A673 (cell line): ENCODE results near the gene HMGCLL1. TPM values are rescaled to one million over a fixed set of nuclear protein-coding genes. Genes with fewer than 3 reads are reported as not detected.

Source experiments
- Bru-seq: library from RNA; stranded (reverse); fragments of 400-500 nt; gene quantifications from one replicate; lab custom pipeline; 2021; lab: Mats Ljungman, UMichigan
- BruChase-seq, 2 experiments: library from RNA; stranded (reverse); fragments of 400-500 nt; gene quantifications; one replicate each; lab custom pipeline; 2021; lab: Mats Ljungman, UMichigan
- BruUV-seq: library from RNA; stranded (reverse); fragments of 400-500 nt; replicated peaks from 2 replicates; lab custom pipeline; 2021; lab: Mats Ljungman, UMichigan
- CTCF ChIA-PET: fragments of 300-600 bp; sonication (Branson Sonifier 250); formaldehyde crosslinking; loops from one replicate; lab custom pipeline; 2022; ENCODE audit warnings: antibody characterized with exemption; lab: Charles Lee
- POLR2A ChIA-PET: fragments of 300-600 bp; sonication (Branson Sonifier 250); formaldehyde crosslinking; loops from one replicate; lab custom pipeline; 2022; ENCODE audit warnings: antibody characterized with exemption; ENCODE audit not compliant: low non-redundant PET; lab: Charles Lee
- DNase-seq: peaks from one replicate; pipeline ENCODE4 v3.0.0-alpha.2; 2015; ENCODE audit warnings: low spot score
- H3K27ac ChIP-seq: fragments of 200-600 bp; sonication (generic); 2 replicates; pipeline ENCODE4 v1.5.1; 2016; ENCODE audit warnings: mixed run types, low read depth, mild to moderate bottlenecking, mixed read lengths, antibody characterized with exemption, low read length; ENCODE audit not compliant: poor library complexity, severe bottlenecking
- H3K27me3 ChIP-seq: fragments of 200-600 bp; sonication (generic); replicated peaks from 2 replicates; pipeline ENCODE4 v1.6.1; 2017; ENCODE audit warnings: mixed run types, low read depth, mild to moderate bottlenecking, mixed read lengths, antibody characterized with exemption, low read length; ENCODE audit not compliant: insufficient read depth, poor library complexity
- H3K36me3 ChIP-seq: fragments of 200-600 bp; sonication (generic); 2 replicates; pipeline ENCODE4 v1.6.1; 2016; ENCODE audit warnings: mixed run types, mild to moderate bottlenecking, mixed read lengths, antibody characterized with exemption, low read length; ENCODE audit not compliant: insufficient read depth, poor library complexity, severe bottlenecking
- H3K4me1 ChIP-seq: fragments of 200-600 bp; sonication (generic); 2 replicates; pipeline ENCODE4 v1.6.1; 2017; ENCODE audit warnings: mixed run types, mild to moderate bottlenecking, mixed read lengths, antibody characterized with exemption, low read length; ENCODE audit not compliant: insufficient read depth, poor library complexity, severe bottlenecking
- H3K4me3 ChIP-seq: fragments of 200-600 bp; sonication (generic); 2 replicates; pipeline ENCODE4 v1.5.1; 2016; ENCODE audit warnings: low read depth, mixed run types, mild to moderate bottlenecking, mixed read lengths, low read length; ENCODE audit not compliant: poor library complexity, severe bottlenecking
- H3K9me3 ChIP-seq: fragments of 200-600 bp; sonication (generic); 2 replicates; pipeline ENCODE4 v1.6.1; 2016; ENCODE audit warnings: mixed run types, low read depth, mild to moderate bottlenecking, mixed read lengths, antibody characterized with exemption, low read length; ENCODE audit not compliant: poor library complexity, severe bottlenecking
- CTCF ChIP-seq: fragments of 300-800, 200-600 bp; sonication (generic); conservative IDR thresholded peaks from 2 replicates; pipeline ENCODE4 v1.5.1; 2017; ENCODE audit warnings: low read depth, mild to moderate bottlenecking, antibody characterized with exemption, low read length, moderate library complexity, mixed read lengths
- EZH2 ChIP-seq: fragments of 200-600 bp; sonication (generic); IDR thresholded peaks from 2 replicates; pipeline ENCODE4 v1.6.1; 2017; ENCODE audit warnings: borderline replicate concordance, low read depth, mild to moderate bottlenecking, mixed read lengths, antibody characterized with exemption, low read length; ENCODE audit not compliant: poor library complexity, severe bottlenecking
- intact Hi-C: fragments of 100-400 bp; cut with micrococcal nuclease; formaldehyde crosslinking; loops from one replicate; pipeline ENCODE4 v1.10.0; 2022; ENCODE audit not compliant: unreplicated experiment
- long read RNA-seq: library from polyadenylated mRNA; stranded (forward); transcript quantifications from one replicate; pipeline ENCODE4 v2.0.0, GENCODE V29; 2022
- total RNA-seq: library from RNA; stranded (reverse); gene quantifications from 2 replicates; pipeline ENCODE4 v1.2.3, GENCODE V29; 2021

HMGCLL1 gene
- total RNA-seq = not detected in 2 replicates
- percentile 0 among the genes with signal in this experiment for Bru-seq, nascent RNA
- BruChase-seq, experiment 1, labeled RNA remaining after a 2-hour chase = percentile 1 among the genes with signal in this experiment
- not detected for BruChase-seq, experiment 2, labeled RNA remaining after a 6-hour chase
- long read RNA-seq = 0 reads

GRCh38 chr6:55578537-55579363, at the start of gene HMGCLL1:
TSS of gene HMGCLL1 (minus strand) at chr6:55579192. CDS start at chr6:55579055, 137 bp downstream.
- no peak within 1 kb of the TSS for H3K27ac ChIP-seq
- peak; percentile 37 for DNase-seq
- H3K9me3 ChIP-seq = no peaks in the 10 kb centered on the region
- H3K36me3 ChIP-seq = no peaks in the 10 kb centered on the region
- intact Hi-C loops = no loop called here
- H3K4me1 ChIP-seq = peaks cover 5% of the 10 kb centered on the region
- peak within 1 kb of the TSS; percentile 37 for H3K4me3 ChIP-seq
- ChIA-PET CTCF (no interaction called here), POLR2A (no interaction called here)
- peaks cover 18% of the 10 kb centered on the region for H3K27me3 ChIP-seq
- no TSS peak for BruUV-seq
- TF ChIP-seq CTCF (no peak), EZH2 (no peak)

GRCh38 chr6:55621993-55622392, 43.0 kb upstream of the HMGCLL1 start:
- BruUV-seq = no TSS peak
- H3K36me3 ChIP-seq = no peaks in the 10 kb centered on the region
- H3K9me3 ChIP-seq = no peaks in the 10 kb centered on the region
- POLR2A ChIA-PET = no interaction called here
- no peak for DNase-seq
- CTCF ChIA-PET = no interaction called here
- no peak overlapping the region for H3K4me3 ChIP-seq
- no peaks in the 10 kb centered on the region for H3K27me3 ChIP-seq
- no peaks in the 10 kb centered on the region for H3K4me1 ChIP-seq
- intact Hi-C loops = no loop called here
- TF ChIP-seq EZH2 (no peak), CTCF (no peak)
- H3K27ac ChIP-seq = no peak overlapping the region

- no peaks in the 10 kb centered on the region for H3K4me1 ChIP-seq
- POLR2A ChIA-PET = no interaction called here
- no peak overlapping the region for H3K4me3 ChIP-seq
- DNase-seq = no peak
- no peaks in the 10 kb centered on the region for H3K9me3 ChIP-seq
- no peak overlapping the region for H3K27ac ChIP-seq
- intact Hi-C loops = no loop called here
- TF ChIP-seq CTCF (no peak), EZH2 (no peak)
- CTCF ChIA-PET = no interaction called here
- H3K27me3 ChIP-seq = no peaks in the 10 kb centered on the region
- BruUV-seq = no TSS peak
- no peaks in the 10 kb centered on the region for H3K36me3 ChIP-seq
These were observed 42.3 kb upstream of the HMGCLL1 start for GRCh38 chr6:55621244-55621643.
